GM18858 (cell line): ENCODE results near the gene STOX1.
"Not testable (repeated sequence)": the region's sequence is repeated elsewhere in the genome, so short reads cannot be mapped to it uniquely, and the experiment has no call there.

ENCODE experiments used
- ATAC-seq: cut with Tn5 transposase; IDR thresholded peaks from one replicate; pipeline ENCODE4 v1.9.1; 2021; ENCODE audit not compliant: unreplicated experiment

Gene STOX1

GRCh38 chr10:68826764-68827591, at the start of gene STOX1:
TSS of gene STOX1 (plus strand) at chr10:68827531. CDS start at chr10:68827624, 93 bp downstream.
- ATAC-seq: peak; percentile 59

- ATAC-seq: no peak
These were observed 45.4 kb upstream of the STOX1 start for GRCh38 chr10:68781613-68782574.

- no peak for ATAC-seq
These were observed 42.9 kb upstream of the STOX1 start for GRCh38 chr10:68784476-68784875.

DNA sequence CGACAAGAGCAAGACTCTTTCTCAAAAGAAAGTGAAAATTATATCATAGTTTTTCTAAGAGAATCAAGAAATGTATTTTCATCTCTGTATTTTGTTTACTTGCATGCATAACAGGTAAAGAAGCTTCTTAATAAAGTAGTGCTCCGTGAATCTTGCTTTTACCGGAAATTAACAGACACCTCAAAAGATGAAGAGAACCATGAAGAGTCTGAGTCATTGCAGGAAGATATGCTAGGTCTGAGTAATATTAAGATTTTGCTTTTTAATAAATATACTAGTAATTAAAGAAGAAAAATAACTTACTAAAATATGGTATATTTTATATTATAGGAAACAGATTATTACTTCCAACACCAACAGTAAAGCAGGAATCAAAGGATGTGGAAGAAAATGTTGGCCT, 39.5 kb upstream of the STOX1 start:
- ATAC-seq: no peak

DNA sequence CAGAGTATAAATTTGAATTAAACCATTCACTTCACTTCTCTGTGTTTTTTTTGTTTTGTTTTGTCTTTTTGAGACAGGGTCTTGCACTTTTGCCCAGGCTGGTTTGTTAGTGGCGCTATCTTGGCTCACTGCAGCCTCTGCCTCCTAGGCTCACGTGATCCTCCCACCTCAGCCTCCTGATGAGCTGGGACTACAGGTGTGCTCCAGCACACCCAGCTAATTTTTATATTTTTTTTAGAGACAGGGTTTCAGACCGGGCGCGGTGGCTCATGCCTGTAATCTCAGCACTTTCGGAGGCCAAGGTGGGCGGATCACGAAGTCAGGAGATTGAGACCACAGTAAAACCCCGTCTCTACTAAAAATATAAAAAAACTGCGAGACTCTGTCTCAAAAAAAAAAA, 36.9 kb upstream of the STOX1 start:
- no peak for ATAC-seq

- ATAC-seq: no peak
These were observed 35.2 kb upstream of the STOX1 start for GRCh38 chr10:68792115-68792514.

DNA sequence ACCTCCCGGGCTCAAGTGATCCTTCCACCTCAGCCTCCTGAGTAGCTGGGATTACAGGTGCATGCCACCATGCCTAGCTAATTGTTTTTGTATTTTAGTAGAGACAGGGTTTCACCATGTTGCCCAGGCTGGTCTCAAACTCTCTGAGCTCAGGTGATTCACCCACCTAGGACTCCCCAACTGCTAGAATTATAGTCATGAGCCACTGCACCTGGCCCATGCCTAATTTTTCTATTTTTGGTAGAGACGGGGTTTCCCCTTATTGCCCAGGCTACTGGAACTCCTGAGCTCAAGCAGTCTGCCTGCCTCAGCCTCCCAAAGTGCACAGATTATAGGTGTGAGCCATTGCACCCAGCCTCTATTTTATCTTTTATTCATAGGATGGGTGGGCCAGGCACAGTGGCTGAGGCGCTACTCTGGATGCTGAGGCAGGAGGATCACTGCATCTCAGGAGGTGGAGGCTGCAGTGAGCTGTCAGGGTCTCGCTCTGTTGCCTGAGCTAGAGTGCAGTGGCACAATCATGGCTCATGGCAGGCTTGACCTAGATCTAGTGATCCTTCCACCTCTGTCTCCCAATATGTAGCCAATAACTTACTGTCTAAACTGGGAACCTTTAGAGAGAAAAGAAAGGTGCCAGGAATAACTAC, 31.3 kb upstream of the STOX1 start:
- no peak for ATAC-seq

GRCh38 chr10:68796605-68797004, 30.7 kb upstream of the STOX1 start:
- ATAC-seq: no peak

DNA sequence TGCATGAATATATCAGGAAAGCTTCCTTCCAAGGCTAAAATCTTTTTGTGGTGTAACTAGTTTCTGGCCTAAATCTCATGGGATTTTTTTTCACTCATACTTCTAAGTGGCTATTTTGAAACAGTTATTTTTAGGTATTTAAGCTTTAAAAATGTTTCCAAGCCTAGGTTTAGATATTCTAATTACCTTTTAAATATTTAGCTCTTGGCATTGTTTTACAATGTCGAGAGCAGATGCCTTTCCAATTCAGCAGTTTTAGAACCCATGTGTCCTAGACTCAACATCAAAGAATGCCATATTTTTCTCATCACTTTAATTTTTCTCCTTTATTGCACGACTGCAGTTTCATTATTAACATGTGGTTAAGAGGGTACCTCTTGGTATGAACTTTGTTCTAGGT, 27.1 kb upstream of the STOX1 start:
- ATAC-seq: no peak

- no peak for ATAC-seq
These were observed 22.6 kb upstream of the STOX1 start for GRCh38 chr10:68804692-68805091.

DNA sequence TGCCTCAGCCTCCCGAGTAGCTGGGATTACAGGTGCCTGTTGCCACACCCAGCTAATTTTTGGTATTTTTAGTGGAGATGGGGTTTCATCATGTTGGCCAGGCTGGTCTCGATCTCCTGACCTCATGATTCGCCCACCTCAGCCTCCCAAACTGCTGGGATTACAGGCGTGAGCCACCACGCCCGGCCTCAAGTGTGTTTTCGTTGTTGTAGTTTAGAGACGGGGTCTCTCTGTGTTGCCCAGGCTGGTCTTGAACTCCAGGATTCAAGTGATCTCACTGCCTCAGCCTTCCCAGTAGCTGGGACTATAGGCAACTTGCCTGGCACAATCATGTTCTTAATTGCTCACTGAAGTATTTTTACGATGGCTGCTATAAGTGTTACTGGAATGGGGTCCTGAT, 16.5 kb upstream of the STOX1 start:
- ATAC-seq: not testable (repeated sequence)

DNA sequence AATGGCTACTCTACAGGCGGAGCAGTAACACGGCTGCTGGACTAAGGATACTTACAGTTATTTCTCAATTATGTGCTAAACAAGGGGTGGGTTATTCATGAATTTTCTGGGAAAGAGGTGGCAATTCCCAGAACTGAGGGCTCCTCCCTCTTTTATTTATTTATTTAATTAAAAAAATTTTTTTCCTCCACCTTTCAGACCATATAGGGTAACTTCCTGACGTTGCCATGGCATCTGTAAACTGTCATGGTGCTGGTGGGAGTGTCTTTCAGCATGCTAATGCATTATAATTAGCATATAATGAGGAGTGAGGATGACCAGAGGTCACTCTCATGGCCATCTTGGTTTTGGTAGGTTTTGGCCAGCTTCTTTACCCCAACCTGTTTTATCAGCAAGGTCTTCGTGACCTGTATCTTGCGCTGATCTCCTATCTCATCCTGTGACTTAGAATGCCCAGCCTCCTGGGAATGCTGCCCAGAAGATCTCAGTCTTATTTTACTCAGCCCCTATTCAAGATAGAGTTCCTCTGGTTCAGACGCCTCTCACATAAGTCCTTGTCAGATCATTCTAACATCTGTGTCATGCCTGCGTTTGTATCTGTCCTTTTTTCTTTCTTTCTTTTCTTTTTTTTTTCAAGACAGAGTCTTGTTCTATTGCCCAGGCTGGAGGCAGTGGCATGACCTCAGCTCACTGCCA, 15.9 kb upstream of the STOX1 start:
- ATAC-seq: no peak

DNA sequence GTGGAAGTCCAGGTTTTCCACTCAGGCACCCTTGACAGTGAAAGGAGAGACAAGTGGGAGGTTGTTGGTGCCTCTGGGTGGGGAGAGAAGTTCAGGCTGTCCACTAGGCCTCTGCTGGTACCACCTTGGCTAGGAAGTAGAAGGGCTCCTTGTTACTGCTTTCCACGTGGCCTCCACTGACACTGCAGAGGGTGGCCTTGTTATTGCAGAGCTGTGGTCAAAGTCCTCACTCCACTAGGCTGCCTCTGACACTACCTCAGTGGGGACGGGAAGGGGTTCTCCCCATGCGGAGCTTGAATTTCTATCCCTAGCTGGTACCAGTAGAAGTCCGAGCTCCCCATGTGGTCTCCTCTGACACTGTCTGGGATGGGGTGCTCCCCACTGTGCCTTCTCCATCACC, 14.9 kb upstream of the STOX1 start:
- ATAC-seq: no peak

DNA sequence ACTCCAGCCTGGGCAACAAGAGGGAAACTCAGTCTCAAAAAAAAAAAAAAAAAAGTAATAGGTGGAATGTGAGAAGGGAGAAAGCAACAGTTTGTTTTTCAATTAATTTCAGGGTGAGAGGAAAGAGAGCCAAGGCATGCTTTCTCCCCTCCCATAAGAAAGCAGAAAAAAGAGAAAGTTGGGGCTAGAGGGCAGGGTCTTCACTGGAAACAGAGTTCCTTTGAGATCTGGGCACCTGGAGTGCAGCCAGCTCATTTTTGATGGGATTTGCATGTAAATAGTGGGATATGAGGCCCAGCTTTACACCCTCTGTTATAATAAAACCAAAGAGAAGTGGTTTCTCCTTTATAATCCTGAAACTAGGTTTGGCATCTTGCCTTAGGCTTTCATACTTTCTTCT, 13.8 kb upstream of the STOX1 start:
- no peak for ATAC-seq

- ATAC-seq: no peak
These were observed 10.4 kb upstream of the STOX1 start for GRCh38 chr10:68816796-68817412.

- ATAC-seq: not testable (repeated sequence)
These were observed 7.0 kb upstream of the STOX1 start for GRCh38 chr10:68820359-68820758.

- not testable (repeated sequence) for ATAC-seq
These were observed 4.7 kb upstream of the STOX1 start for GRCh38 chr10:68822626-68823025.

DNA sequence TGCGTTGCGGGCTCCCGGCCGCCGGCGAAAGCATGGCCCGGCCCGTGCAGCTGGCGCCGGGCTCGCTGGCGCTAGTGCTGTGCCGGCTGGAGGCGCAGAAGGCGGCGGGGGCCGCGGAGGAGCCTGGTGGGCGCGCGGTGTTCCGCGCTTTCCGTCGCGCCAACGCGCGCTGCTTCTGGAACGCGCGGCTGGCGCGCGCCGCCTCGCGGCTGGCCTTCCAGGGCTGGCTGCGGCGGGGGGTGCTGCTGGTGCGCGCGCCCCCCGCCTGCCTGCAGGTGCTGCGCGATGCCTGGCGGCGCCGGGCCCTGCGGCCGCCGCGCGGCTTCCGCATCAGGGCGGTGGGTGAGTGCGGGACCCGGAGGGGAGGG, 245 bp downstream of the STOX1 start:
- ATAC-seq: peak; percentile 37

DNA sequence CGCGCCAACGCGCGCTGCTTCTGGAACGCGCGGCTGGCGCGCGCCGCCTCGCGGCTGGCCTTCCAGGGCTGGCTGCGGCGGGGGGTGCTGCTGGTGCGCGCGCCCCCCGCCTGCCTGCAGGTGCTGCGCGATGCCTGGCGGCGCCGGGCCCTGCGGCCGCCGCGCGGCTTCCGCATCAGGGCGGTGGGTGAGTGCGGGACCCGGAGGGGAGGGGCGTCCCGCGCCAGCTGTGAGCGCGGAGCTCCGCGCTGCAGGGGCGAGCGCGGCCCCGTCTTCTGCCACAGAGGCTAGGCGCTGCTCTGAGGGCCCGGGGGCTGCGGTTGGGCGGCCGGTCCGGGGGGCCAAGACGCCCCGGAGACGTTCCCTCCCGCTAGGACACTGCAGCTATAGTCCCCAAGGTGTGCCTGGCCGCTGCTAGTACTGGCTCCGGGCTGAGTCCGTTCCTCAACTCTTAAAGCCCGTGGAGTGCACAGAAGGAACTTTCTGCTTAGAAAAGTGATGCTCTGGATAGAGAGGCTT, 811 bp downstream of the STOX1 start:
- peak; percentile 34 for ATAC-seq

- ATAC-seq: no peak
These were observed 1.5 kb downstream of the STOX1 start for GRCh38 chr10:68828833-68829232.
